ENCODE results near the gene SGO1.
"Not testable (repeated sequence)": the region's sequence is repeated elsewhere in the genome, so short reads cannot be mapped to it uniquely, and the experiment has no call there.

The SGO1 gene

GRCh38 chr3:20185679-20186599 lies at the start of gene SGO1:
TSS of gene SGO1 (minus strand) at chr3:20186206. CDS start at chr3:20184027, 2,179 bp downstream.
- peak; percentile 97 for DNase-seq

GRCh38 chr3:20235796-20236195 lies 49.8 kb upstream of the SGO1 start:
- no peak for DNase-seq

GRCh38 chr3:20232906-20233780 lies 47.1 kb upstream of the SGO1 start:
- no peak for DNase-seq

- DNase-seq, result peak; percentile 4
Observed at GRCh38 chr3:20230954-20231353, 44.9 kb upstream of the SGO1 start.

GRCh38 chr3:20225769-20226168 lies 39.8 kb upstream of the SGO1 start:
- peak; percentile 64 for DNase-seq

GRCh38 chr3:20222274-20222673 lies 36.3 kb upstream of the SGO1 start:
- no peak for DNase-seq

GRCh38 chr3:20218215-20218614 lies 32.2 kb upstream of the SGO1 start:
- no peak for DNase-seq

- no peak for DNase-seq
Observed at GRCh38 chr3:20215636-20216035, 29.6 kb upstream of the SGO1 start.

GRCh38 chr3:20213491-20213890 lies 27.5 kb upstream of the SGO1 start:
- DNase-seq, result not testable (repeated sequence)

GRCh38 chr3:20207945-20208344 lies 21.9 kb upstream of the SGO1 start:
- not testable (repeated sequence) for DNase-seq

- DNase-seq, result not testable (repeated sequence)
Observed at GRCh38 chr3:20205898-20206297, 19.9 kb upstream of the SGO1 start.

- no peak for DNase-seq
Observed at GRCh38 chr3:20201143-20201542, 15.1 kb upstream of the SGO1 start.

GRCh38 chr3:20197775-20198174 lies 11.8 kb upstream of the SGO1 start:
- DNase-seq, result no peak

- no peak for DNase-seq
Observed at GRCh38 chr3:20194793-20195460, 8.9 kb upstream of the SGO1 start.

- peak; percentile 73 for DNase-seq
Observed at GRCh38 chr3:20190991-20191390, 5.0 kb upstream of the SGO1 start.

GRCh38 chr3:20186600-20187004 lies 596 bp upstream of the SGO1 start:
- no peak for DNase-seq

GRCh38 chr3:20185331-20185678 lies 701 bp downstream of the SGO1 start:
- DNase-seq, result peak; percentile 44

GRCh38 chr3:20182206-20182605 lies 3.8 kb downstream of the SGO1 start:
- DNase-seq, result no peak

GRCh38 chr3:20181276-20181675 lies 4.7 kb downstream of the SGO1 start:
- DNase-seq, result no peak

GRCh38 chr3:20173844-20174410 lies 12.1 kb downstream of the SGO1 start:
- peak; percentile 91 for DNase-seq

- no peak for DNase-seq
Observed at GRCh38 chr3:20161714-20162113, 24.3 kb downstream of the SGO1 start.

GRCh38 chr3:20160230-20160629 lies 25.8 kb downstream of the SGO1 start:
- DNase-seq, result no peak

GRCh38 chr3:20154928-20155327 lies 31.1 kb downstream of the SGO1 start:
- peak; percentile 48 for DNase-seq
